HFFc6 (cell line): ENCODE data around the gene CLDN18. TPM values are rescaled to one million over a fixed set of nuclear protein-coding genes. Genes with fewer than 3 reads are reported as not detected.
A peak's percentile ranks its signal among the peaks of the same experiment; 100 is the strongest.

Experiments used
- DNase-seq: peaks from one replicate; pipeline ENCODE4 v3.0.0-alpha.2; 2018
- H3K27ac Mint-ChIP-seq: 2 replicates; pipeline ENCODE4 v1.8.0; 2020; ENCODE audit warnings: mild to moderate bottlenecking, mixed read lengths
- H3K27me3 Mint-ChIP-seq: 2 replicates; pipeline ENCODE4 v1.8.0; 2021; ENCODE audit warnings: mild to moderate bottlenecking, moderate library complexity, mixed read lengths; ENCODE audit not compliant: insufficient read depth
- H3K36me3 Mint-ChIP-seq: 2 replicates; pipeline ENCODE4 v1.8.0; 2021; ENCODE audit warnings: low read depth, mixed read lengths
- H3K4me1 Mint-ChIP-seq: 2 replicates; pipeline ENCODE4 v1.8.0; 2020; ENCODE audit warnings: low read depth, mixed read lengths
- H3K4me3 Mint-ChIP-seq: 2 replicates; pipeline ENCODE4 v1.8.0; 2020; ENCODE audit warnings: mild to moderate bottlenecking, moderate library complexity, mixed read lengths
- H3K9me3 Mint-ChIP-seq: 2 replicates; pipeline ENCODE4 v1.8.0; 2020; ENCODE audit warnings: mild to moderate bottlenecking, mixed read lengths
- total RNA-seq, 6 experiments: library from RNA; stranded (reverse); fragmentation: NEBNext Ultra II Directional; extraction: Animal tissue kit (Norgen Biotek cat#: 25700); gene quantifications; 2 replicates in 1 of 6; 3 replicates in 5 of 6; pipeline ENCODE4 v1.2.3, GENCODE V29; 2021
- TF ChIP-seq, protein P1 (sequence below): fragments of 200-600 bp; sonication (generic); IDR thresholded peaks from 2 replicates; pipeline ENCODE4 v1.5.0; 2021; ENCODE audit warnings: antibody characterized with exemption, mild to moderate bottlenecking

CLDN18 gene
- total RNA-seq, 6 experiments from 2014 or later: not detected

DNA sequence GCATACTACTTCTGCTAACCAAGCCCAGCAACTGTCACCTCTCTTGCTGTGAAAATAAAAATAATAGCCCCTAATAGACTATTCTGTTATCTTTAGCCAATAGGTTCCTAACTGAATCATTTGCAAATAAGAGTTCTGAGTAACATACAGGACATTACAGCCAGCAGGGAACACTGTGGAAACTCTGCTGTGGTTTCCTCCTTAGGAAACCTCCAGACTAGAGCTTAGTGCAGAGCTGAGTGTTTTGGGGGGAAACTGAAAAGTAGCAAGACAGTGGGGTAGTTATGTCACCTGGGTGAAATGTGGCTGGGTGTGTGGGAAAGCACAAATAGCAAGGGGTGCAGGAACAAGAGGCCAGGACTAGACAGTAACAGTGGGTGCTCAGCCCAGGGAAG, 73.0 kb downstream of the CLDN18 start:
- peaks cover 47% of the 10 kb centered on the region for H3K36me3 Mint-ChIP-seq
- H3K27ac Mint-ChIP-seq: peak overlapping the region; percentile 88
- TF ChIP-seq, protein P1, sequence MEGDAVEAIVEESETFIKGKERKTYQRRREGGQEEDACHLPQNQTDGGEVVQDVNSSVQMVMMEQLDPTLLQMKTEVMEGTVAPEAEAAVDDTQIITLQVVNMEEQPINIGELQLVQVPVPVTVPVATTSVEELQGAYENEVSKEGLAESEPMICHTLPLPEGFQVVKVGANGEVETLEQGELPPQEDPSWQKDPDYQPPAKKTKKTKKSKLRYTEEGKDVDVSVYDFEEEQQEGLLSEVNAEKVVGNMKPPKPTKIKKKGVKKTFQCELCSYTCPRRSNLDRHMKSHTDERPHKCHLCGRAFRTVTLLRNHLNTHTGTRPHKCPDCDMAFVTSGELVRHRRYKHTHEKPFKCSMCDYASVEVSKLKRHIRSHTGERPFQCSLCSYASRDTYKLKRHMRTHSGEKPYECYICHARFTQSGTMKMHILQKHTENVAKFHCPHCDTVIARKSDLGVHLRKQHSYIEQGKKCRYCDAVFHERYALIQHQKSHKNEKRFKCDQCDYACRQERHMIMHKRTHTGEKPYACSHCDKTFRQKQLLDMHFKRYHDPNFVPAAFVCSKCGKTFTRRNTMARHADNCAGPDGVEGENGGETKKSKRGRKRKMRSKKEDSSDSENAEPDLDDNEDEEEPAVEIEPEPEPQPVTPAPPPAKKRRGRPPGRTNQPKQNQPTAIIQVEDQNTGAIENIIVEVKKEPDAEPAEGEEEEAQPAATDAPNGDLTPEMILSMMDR: no peak
- H3K27me3 Mint-ChIP-seq: peaks cover 2% of the 10 kb centered on the region; the same call in 1 of the 2 replicates
- DNase-seq: no peak
- peak overlapping the region; percentile 82 for H3K4me3 Mint-ChIP-seq
- H3K4me1 Mint-ChIP-seq: peaks cover 65% of the 10 kb centered on the region
- H3K9me3 Mint-ChIP-seq: no peaks in the 10 kb centered on the region

Other genes starting within 250 kb of the CLDN18 start
- gene SOX14, start 245.8 kb upstream of the CLDN18 start, total RNA-seq: not detected
- 10 to 100 TPM in 1 of 6 experiments, 1 to 10 TPM in 5; 6.1 to 10.8 (median 8.8) TPM for gene DZIP1L, start 105.4 kb downstream of the CLDN18 start, total RNA-seq
- not detected for gene A4GNT, start 122.2 kb downstream of the CLDN18 start, total RNA-seq
- gene DBR1, start 164.8 kb downstream of the CLDN18 start, total RNA-seq: 10 to 100 TPM in 5 of 6 experiments, 1 to 10 TPM in 1; 9.9 to 13.7 (median 11.8) TPM
- 10 to 100 TPM; 29.0 to 37.9 (median 35.0) TPM for gene ARMC8, start 177.1 kb downstream of the CLDN18 start, total RNA-seq